ENCODE data around the gene MAN2A2. TPM values are rescaled to one million over a fixed set of nuclear protein-coding genes. Genes with fewer than 3 reads are reported as not detected.

Gene MAN2A2
- total RNA-seq, 4 donors from 2014 or later, result 51.3 to 91.9 (median 62.2) TPM

DNA sequence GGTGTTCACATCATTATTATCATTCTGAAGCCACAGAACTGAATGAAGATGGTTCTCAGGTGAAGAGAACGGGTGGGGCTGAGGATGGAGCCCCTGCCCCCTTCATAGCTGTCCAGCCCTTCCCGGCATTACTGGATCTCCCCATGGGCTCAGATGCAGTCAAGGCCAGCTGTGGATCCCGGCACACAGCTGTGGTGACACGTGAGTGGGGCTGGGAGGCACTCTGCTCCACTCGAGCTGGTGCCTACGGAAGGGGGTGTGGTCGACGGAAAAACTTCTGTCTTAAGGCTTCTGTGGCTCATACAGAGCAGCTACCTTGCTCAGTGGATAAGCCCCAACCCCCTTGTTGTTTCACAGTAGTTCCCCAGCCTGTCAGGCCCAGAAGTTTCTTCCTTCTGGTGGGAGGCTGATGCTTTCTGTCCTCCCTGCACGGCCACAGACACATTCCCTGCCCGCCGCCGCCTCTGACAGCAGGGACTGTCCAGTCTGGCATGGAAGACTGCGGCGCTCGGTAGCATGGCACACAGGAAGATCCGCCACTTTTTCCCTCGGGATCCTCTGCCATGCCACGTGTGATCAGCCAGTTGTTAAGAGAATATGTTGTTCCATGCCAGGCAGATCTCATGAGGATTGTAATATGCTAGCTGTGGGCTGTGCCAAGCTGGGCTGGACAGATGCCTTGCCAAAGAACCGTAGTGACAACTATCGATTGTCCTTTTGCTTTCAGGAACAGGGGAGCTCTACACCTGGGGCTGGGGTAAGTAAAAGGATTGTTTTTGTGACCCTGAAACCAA, 57.4 kb downstream of the MAN2A2 start:
- WGBS, result 59% methylated on average over 16 of the region's 20 CpGs
- H3K4me3 ChIP-seq, result no peak overlapping the region
- no peak overlapping the region for H3K27ac ChIP-seq
- no peaks in the 10 kb centered on the region for H3K27me3 ChIP-seq
- no peak for DNase-seq (ENCODE audit: low spot score in 2 of 2)
- peaks cover 33% of the 10 kb centered on the region for H3K36me3 ChIP-seq
- TF ChIP-seq CTCF (IDR thresholded peaks at IDR 0.05) (no peak), POLR2A (IDR thresholded peaks at IDR 0.05) (no peak), POLR2AphosphoS5 (IDR thresholded peaks at IDR 0.05) (no peak), EP300 (IDR thresholded peaks at IDR 0.05) (no peak)
- H3K4me1 ChIP-seq, result peaks cover 34% of the 10 kb centered on the region
- no peaks in the 10 kb centered on the region for H3K9me3 ChIP-seq

DNA sequence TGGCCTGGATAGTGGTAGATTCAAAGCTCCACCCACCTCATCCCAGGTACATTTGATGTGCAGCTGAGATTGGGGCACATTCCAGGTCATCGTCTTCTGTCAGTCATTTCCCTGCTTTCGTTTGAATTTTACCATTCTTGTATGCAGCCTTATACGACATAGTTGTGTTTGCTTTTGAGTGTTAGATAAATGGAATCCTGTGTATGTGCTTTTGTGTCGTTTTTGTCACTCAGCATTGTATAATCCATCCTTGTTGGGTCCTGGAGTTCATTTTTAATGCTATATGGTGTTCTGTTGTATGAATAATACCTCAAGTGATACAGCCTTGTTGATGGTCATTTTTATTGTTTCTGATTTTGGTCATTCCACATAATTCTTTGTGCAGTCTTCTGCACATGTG, 58.9 kb downstream of the MAN2A2 start:
- peaks cover 30% of the 10 kb centered on the region for H3K4me1 ChIP-seq
- H3K36me3 ChIP-seq, result peaks cover 41% of the 10 kb centered on the region
- no peak for DNase-seq (ENCODE audit: low spot score in 2 of 2)
- 91% methylated on average over 4 of the region's 4 CpGs for WGBS
- H3K27me3 ChIP-seq, result no peaks in the 10 kb centered on the region
- H3K27ac ChIP-seq, result no peak overlapping the region
- H3K4me3 ChIP-seq, result no peak overlapping the region
- no peaks in the 10 kb centered on the region for H3K9me3 ChIP-seq
- TF ChIP-seq CTCF (IDR thresholded peaks at IDR 0.05) (no peak), POLR2AphosphoS5 (IDR thresholded peaks at IDR 0.05) (no peak), EP300 (IDR thresholded peaks at IDR 0.05) (no peak), POLR2A (IDR thresholded peaks at IDR 0.05) (no peak)

DNA sequence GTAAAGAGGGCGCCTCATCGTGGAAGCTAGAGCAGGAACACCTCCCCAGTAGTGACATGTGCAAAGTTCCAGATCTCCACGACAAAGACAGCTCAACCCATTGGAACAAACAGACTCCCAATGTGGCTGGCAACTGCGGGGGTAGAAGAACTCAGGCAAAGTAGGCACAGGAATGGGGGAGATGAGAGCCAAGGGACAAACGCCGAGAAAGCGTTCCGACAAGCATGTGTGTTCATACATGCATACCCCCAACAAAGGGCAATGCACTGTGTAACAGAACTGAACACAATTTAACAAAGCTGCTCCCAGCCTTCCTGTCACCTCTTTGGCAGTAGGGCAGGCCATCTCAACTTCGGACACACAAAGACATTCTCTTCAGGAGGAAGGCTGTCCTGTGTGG, 63.2 kb downstream of the MAN2A2 start:
- Histone ChIP-seq H3K27ac (no peak overlapping the region), H3K36me3 (peaks cover 42% of the 10 kb centered on the region)
- WGBS, result 70% methylated on average over 9 of the region's 9 CpGs

DNA sequence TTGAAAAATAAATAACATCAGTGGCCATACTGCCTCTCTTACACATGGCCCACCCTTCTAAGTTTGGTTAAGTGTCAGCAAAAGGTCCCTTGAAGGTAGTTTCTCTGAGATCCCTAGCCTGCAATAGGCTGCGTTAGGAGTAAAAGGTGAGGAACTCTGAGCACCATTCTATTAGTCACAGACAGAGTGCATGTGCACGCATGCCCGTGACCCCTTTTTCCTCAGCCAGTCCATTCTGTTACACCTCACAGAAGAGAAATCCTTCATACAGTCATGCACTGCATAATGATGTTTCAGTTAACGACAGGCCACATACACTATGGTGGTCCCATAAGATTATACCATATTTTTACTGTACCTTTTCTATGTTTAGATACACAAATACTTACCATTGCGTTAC, 64.1 kb downstream of the MAN2A2 start:
- H3K4me1 ChIP-seq, result peaks cover 22% of the 10 kb centered on the region
- WGBS, result 68% methylated on average over 5 of the region's 5 CpGs
- peaks cover 33% of the 10 kb centered on the region for H3K36me3 ChIP-seq
- no peaks in the 10 kb centered on the region for H3K9me3 ChIP-seq
- no peak overlapping the region for H3K27ac ChIP-seq
- TF ChIP-seq POLR2AphosphoS5 (IDR thresholded peaks at IDR 0.05) (no peak), EP300 (IDR thresholded peaks at IDR 0.05) (no peak), CTCF (IDR thresholded peaks at IDR 0.05) (no peak), POLR2A (IDR thresholded peaks at IDR 0.05) (no peak)
- H3K4me3 ChIP-seq, result no peak overlapping the region
- H3K27me3 ChIP-seq, result no peaks in the 10 kb centered on the region
- DNase-seq (ENCODE audit: low spot score in 2 of 2), result no peak

More for the DNA sequence above, 63.2 kb downstream of the MAN2A2 start:
- no peak for TF ChIP-seq POLR2A (IDR thresholded peaks at IDR 0.05)
- H3K4me1 ChIP-seq, result peaks cover 22% of the 10 kb centered on the region
- no peak overlapping the region for H3K4me3 ChIP-seq
- H3K9me3 ChIP-seq, result no peaks in the 10 kb centered on the region
- H3K27me3 ChIP-seq, result no peaks in the 10 kb centered on the region
- no peak for DNase-seq (ENCODE audit: low spot score in 2 of 2)

- TF ChIP-seq EP300 (IDR thresholded peaks at IDR 0.05) (no peak), POLR2AphosphoS5 (IDR thresholded peaks at IDR 0.05) (no peak), CTCF (IDR thresholded peaks at IDR 0.05) (no peak), POLR2A (IDR thresholded peaks at IDR 0.05) (no peak)
- no peak for DNase-seq (ENCODE audit: low spot score in 2 of 2)
- H3K36me3 ChIP-seq, result peaks cover 35% of the 10 kb centered on the region
- no peak overlapping the region for H3K27ac ChIP-seq
- H3K27me3 ChIP-seq, result no peaks in the 10 kb centered on the region
- H3K4me3 ChIP-seq, result no peak overlapping the region
- 57% methylated on average over 1 of the region's 1 CpG for WGBS
- H3K4me1 ChIP-seq, result peaks cover 22% of the 10 kb centered on the region
- H3K9me3 ChIP-seq, result no peaks in the 10 kb centered on the region
Observed at GRCh38 chr15:90968434-90968833, 65.3 kb downstream of the MAN2A2 start.
